Kidney (tissue), 14 donors: ENCODE data around the gene SLC35A2. TPM values are rescaled to one million over a fixed set of nuclear protein-coding genes. Genes with fewer than 3 reads are reported as not detected.
"Not testable (repeated sequence)": the region's sequence is repeated elsewhere in the genome, so short reads cannot be mapped to it uniquely, and the experiment has no call there.

ENCODE experiments used
- DNase-seq, 5 donors: peaks; one replicate each; pipeline ENCODE4 v3.0.0-alpha.2; 2013 to 2020
- FAIRE-seq: peaks from 2 replicates; lab custom pipeline; 2012; peaks lifted over from hg19 to GRCh38; lab: Jason Lieb, UNC
- H3K27ac ChIP-seq, 2 donors: one replicate each; pipeline ENCODE4 v1.7.0; 2013; ENCODE audit warnings: low read depth in 2 of 2, low read length in 2 of 2, inconsistent platforms in 1 of 2
- H3K27me3 ChIP-seq: one replicate; pipeline ENCODE4 v1.7.1; 2013; ENCODE audit warnings: low read length, inconsistent platforms; ENCODE audit not compliant: control insufficient read depth, insufficient read depth
- H3K36me3 ChIP-seq, 3 donors: one replicate each; pipeline versions ENCODE4 v1.7.0 to v1.7.1; 2013; ENCODE audit warnings: low read length in 3 of 3, control low read depth in 1 of 3, inconsistent platforms in 1 of 3; ENCODE audit not compliant: insufficient read depth in 3 of 3, control insufficient read depth in 2 of 3
- H3K4me1 ChIP-seq, 3 donors: one replicate each; pipeline versions ENCODE4 v1.7.0 to v1.7.1; 2013; ENCODE audit warnings: low read length in 3 of 3, inconsistent platforms in 1 of 3, low read depth in 1 of 3; ENCODE audit not compliant: control insufficient read depth in 2 of 3, insufficient read depth in 2 of 3
- H3K4me3 ChIP-seq, 3 donors: one replicate each; pipeline versions ENCODE4 v1.7.0 to v1.8.1; 2013; ENCODE audit warnings: low read length in 3 of 3, control low read depth in 1 of 3, inconsistent platforms in 1 of 3
- H3K9ac ChIP-seq, 3 donors: one replicate each; pipeline versions ENCODE4 v1.7.0 to v1.7.1; 2013; ENCODE audit warnings: low read length in 3 of 3, control low read depth in 1 of 3, inconsistent platforms in 1 of 3
- H3K9me3 ChIP-seq, 3 donors: one replicate each; pipeline versions ENCODE4 v1.7.0 to v1.7.1; 2013; ENCODE audit warnings: low read length in 3 of 3, control low read depth in 1 of 3, inconsistent platforms in 1 of 3; ENCODE audit not compliant: control insufficient read depth in 2 of 3, insufficient read depth in 1 of 3
- CTCF ChIP-seq: IDR thresholded peaks from 3 replicates; pipeline ENCODE4 v1.5.1; 2012; ENCODE audit warnings: mild to moderate bottlenecking, moderate library complexity, borderline replicate concordance; ENCODE audit not compliant: insufficient read depth; ENCODE audit errors: extremely low read depth
- intact Hi-C: fragments of 100-400 bp; cut with DNase I; formaldehyde crosslinking; loops from one replicate; pipeline ENCODE4 v1.11.1; 2022
- polyA plus RNA-seq: library from polyadenylated mRNA; stranded (reverse); fragments of 350-450 nt; fragmentation: Illumina TruSeq; extraction: RNeasy Lipid Tissue Mini Kit (QIAGEN cat#74804); gene quantifications from one replicate; pipeline ENCODE4 v1.2.3, GENCODE V29; 2014; ENCODE audit warnings: low read depth, low replicate concordance; ENCODE audit not compliant: insufficient read depth
- total RNA-seq: library from RNA; stranded (reverse); fragmentation: NEBNext Ultra II Directional; extraction: Animal tissue kit (Norgen Biotek cat#: 25700); gene quantifications from one replicate; pipeline ENCODE4 v1.2.1, GENCODE V29; 2021
- donor health status: control.
- donor health status: control.
- donor health status: control.
- donor health status: control.
- donor health status: control.
- donor health status: DM: yes; HTN: yes; CAD: no.
- donor health status: Normal renal cell carcinoma (clear cell type).

SLC35A2 gene
- total and polyA plus RNA-seq, 2 donors from 2014 or later, result 29.3 to 34.2 TPM

- Histone ChIP-seq H3K27ac (peak overlapping the region in 1 of 2 donors; percentile 53), H3K9me3 (no peaks in the 10 kb centered on the region), H3K27me3 (no peaks in the 10 kb centered on the region), H3K9ac (peak overlapping the region in 1 of 3 donors; percentile 24), H3K4me1 (peaks cover 0 to 7% (median 3%) of the 10 kb centered on the region in 3 donors), H3K4me3 (peak overlapping the region in 2 of 3 donors; percentile 13 to 49), H3K36me3 (peaks cover 0 to 9% (median 0%) of the 10 kb centered on the region in 3 donors)
- peak; percentile 91 to 96 (median 93) for DNase-seq
- intact Hi-C loops, result no loop called here
- peak; percentile 43 for TF ChIP-seq CTCF
- no peak for FAIRE-seq
Measured at GRCh38 chrX:48891402-48892288, 19.8 kb downstream of the SLC35A2 start.

DNA sequence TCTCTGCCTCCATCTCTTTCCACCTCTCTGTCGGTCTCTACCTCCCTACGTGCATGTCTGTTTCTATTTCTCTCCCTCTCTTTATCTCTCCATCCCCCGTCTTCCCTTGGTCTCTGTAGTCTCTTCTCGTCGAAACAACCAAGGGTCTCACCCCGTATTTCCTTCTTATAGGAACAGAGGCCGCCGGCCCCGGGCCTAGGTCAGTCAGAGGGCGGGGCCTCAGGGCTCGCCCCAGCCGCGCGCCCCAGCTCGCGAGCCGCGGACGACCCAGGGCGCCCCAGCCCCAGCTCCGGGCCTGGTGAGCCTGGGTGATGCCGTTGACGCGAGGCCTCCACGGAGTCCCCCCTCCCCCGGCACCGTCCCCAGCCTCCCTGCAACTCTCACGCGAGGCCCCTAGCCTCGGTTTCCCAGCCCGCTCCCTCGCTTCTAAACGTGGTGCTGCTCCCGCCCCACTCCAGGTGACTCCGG is 20.5 kb downstream of the SLC35A2 start:
- intact Hi-C loops, result no loop called here
- peaks cover 0 to 9% (median 0%) of the 10 kb centered on the region in 3 donors for H3K36me3 ChIP-seq
- no peak for FAIRE-seq
- H3K9me3 ChIP-seq, result no peaks in the 10 kb centered on the region
- DNase-seq, result peak in 1 of 5 donors; percentile 7
- H3K9ac ChIP-seq, result peak overlapping the region in 2 of 3 donors; percentile 18 to 29
- TF ChIP-seq CTCF, result no peak
- peak overlapping the region; percentile 39 to 50 (median 49) for H3K4me3 ChIP-seq
- no peaks in the 10 kb centered on the region for H3K27me3 ChIP-seq
- peaks cover 0 to 4% (median 0%) of the 10 kb centered on the region in 3 donors for H3K4me1 ChIP-seq
- H3K27ac ChIP-seq, result peak overlapping the region in 1 of 2 donors; percentile 28

GRCh38 chrX:48890296-48890925 is 21.0 kb downstream of the SLC35A2 start:
- Histone ChIP-seq H3K9me3 (no peaks in the 10 kb centered on the region), H3K36me3 (peaks cover 0 to 9% (median 0%) of the 10 kb centered on the region in 3 donors), H3K27me3 (no peaks in the 10 kb centered on the region), H3K4me1 (peaks cover 0 to 4% (median 0%) of the 10 kb centered on the region in 3 donors), H3K27ac (no peak overlapping the region), H3K9ac (peak overlapping the region in 2 of 3 donors; percentile 18 to 29), H3K4me3 (peak overlapping the region; percentile 39 to 50 (median 49))
- peak in 3 of 5 donors; percentile 5 to 78 (median 6) for DNase-seq
- FAIRE-seq, result no peak
- TF ChIP-seq CTCF, result no peak
- intact Hi-C loops, result no loop called here

DNA sequence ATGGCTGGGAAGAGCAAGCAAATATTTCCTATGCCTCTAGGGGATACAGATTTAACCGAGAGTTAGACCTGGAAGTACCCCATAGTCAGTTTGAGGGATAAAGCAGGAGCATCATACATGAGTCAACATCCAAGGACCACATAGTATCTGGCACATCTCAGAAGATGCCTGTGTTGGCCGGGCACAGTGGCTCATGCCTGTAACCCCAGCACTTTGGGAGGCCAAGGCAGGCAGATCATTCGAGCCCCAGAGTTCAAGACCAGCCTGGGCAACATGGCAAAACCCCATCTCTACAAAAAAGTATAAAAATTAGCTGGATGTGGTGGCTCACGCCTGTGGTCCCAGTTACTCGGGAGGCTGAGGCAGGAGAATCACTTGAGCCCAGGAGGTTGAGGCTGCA is 24.9 kb downstream of the SLC35A2 start:
- intact Hi-C loops, H3K27me3 ChIP-seq, FAIRE-seq, H3K4me3 ChIP-seq, H3K4me1 ChIP-seq, H3K9ac ChIP-seq, H3K36me3 ChIP-seq, DNase-seq, H3K9me3 ChIP-seq, H3K27ac ChIP-seq: not testable (repeated sequence)
